NCI-H2227 treated with DMSO at 0.1 percent for 48 hours (cell line): ENCODE results near the gene CLASP2.
"Not testable (repeated sequence)": the region's sequence is repeated elsewhere in the genome, so short reads cannot be mapped to it uniquely, and the experiment has no call there.

Experiments used
- DNase-seq: peaks from one replicate; lab custom pipeline; 2025; lab: John Stamatoyannopoulos, UW

CLASP2 gene

DNA sequence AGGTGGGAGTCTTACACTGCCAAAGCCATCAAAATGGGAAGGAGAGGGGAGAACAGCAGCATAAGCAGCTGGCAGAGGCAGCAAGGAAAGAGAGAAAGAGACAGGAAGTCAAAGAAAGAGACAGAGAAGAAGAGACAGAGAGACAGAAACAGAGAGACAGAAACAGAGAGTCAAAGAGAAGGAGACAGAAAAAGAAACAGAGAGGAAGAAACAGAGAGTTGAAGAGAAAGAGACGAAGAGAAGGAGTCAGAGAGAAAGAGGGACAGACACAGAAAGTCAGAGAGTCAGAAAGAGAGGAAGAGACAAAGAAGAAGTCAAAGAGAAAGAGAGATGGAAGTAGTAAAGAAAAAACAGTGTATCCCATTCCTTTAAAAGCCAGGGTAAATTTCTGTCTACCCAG, 266.1 kb downstream of the CLASP2 start:
- DNase-seq = not testable (repeated sequence)

GRCh38 chr3:33447958-33448357, 270.1 kb downstream of the CLASP2 start:
- DNase-seq = no peak

- DNase-seq = not testable (repeated sequence)
Measured at GRCh38 chr3:33447256-33447625, 270.8 kb downstream of the CLASP2 start.
